GM19328 (cell line): ENCODE measurements around the gene COPS9.

Experiments used
- ATAC-seq: cut with Tn5 transposase; IDR thresholded peaks from one replicate; pipeline ENCODE4 v1.9.1; 2021; ENCODE audit warnings: mild to moderate bottlenecking, moderate library complexity; ENCODE audit not compliant: unreplicated experiment

The COPS9 gene

GRCh38 chr2:240121675-240122074 lies 14.4 kb downstream of the COPS9 start:
- ATAC-seq = no peak

GRCh38 chr2:240121190-240121589 lies 14.9 kb downstream of the COPS9 start:
- ATAC-seq = no peak

GRCh38 chr2:240114233-240114632 lies 21.9 kb downstream of the COPS9 start:
- ATAC-seq = no peak

GRCh38 chr2:240112914-240113690 lies 23.0 kb downstream of the COPS9 start:
- no peak for ATAC-seq

GRCh38 chr2:240111253-240111652 lies 24.9 kb downstream of the COPS9 start:
- ATAC-seq = no peak

- no peak for ATAC-seq
These were observed 26.7 kb downstream of the COPS9 start for GRCh38 chr2:240109386-240109785.

- ATAC-seq = no peak
These were observed 28.7 kb downstream of the COPS9 start for GRCh38 chr2:240107477-240107796.

- no peak for ATAC-seq
These were observed 29.2 kb downstream of the COPS9 start for GRCh38 chr2:240106765-240107476.

- no peak for ATAC-seq
These were observed 30.1 kb downstream of the COPS9 start for GRCh38 chr2:240105982-240106381.

GRCh38 chr2:240103136-240103535 lies 33.0 kb downstream of the COPS9 start:
- no peak for ATAC-seq

GRCh38 chr2:240098349-240098748 lies 37.8 kb downstream of the COPS9 start:
- no peak for ATAC-seq

- no peak for ATAC-seq
These were observed 40.3 kb downstream of the COPS9 start for GRCh38 chr2:240095556-240096523.

- ATAC-seq = no peak
These were observed 46.8 kb downstream of the COPS9 start for GRCh38 chr2:240089306-240089705.

GRCh38 chr2:240086563-240086962 lies 49.5 kb downstream of the COPS9 start:
- ATAC-seq = no peak
